ENCODE results near the gene MCF2L2.

DNA sequence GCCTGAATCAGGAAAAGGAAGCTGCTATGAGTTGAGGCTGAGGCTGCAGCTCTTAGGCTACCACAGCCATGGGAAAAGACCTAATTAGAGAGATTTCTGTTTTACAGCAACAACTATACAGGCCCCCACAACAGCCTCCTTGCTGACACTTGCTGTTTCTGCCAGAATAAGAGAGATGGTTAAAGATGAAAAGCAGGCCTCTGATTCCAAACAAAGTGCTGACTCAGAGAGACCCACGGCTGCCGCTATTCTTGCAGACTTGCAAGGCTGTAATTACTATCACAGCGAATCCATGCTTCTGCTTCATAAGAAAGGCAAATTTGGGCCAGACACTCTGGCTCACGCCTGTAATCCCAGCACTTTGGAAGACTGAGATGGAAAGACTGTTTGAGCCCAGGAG, 41.8 kb downstream of the MCF2L2 start:
- TF ChIP-seq, protein P1, sequence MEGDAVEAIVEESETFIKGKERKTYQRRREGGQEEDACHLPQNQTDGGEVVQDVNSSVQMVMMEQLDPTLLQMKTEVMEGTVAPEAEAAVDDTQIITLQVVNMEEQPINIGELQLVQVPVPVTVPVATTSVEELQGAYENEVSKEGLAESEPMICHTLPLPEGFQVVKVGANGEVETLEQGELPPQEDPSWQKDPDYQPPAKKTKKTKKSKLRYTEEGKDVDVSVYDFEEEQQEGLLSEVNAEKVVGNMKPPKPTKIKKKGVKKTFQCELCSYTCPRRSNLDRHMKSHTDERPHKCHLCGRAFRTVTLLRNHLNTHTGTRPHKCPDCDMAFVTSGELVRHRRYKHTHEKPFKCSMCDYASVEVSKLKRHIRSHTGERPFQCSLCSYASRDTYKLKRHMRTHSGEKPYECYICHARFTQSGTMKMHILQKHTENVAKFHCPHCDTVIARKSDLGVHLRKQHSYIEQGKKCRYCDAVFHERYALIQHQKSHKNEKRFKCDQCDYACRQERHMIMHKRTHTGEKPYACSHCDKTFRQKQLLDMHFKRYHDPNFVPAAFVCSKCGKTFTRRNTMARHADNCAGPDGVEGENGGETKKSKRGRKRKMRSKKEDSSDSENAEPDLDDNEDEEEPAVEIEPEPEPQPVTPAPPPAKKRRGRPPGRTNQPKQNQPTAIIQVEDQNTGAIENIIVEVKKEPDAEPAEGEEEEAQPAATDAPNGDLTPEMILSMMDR (conservative IDR thresholded peaks at IDR 0.05 in 1 of 2, IDR thresholded peaks at IDR 0.05 in 1 of 2; ENCODE audit: extremely low read depth in 1 of 2, insufficient read depth in 1 of 2, low read depth in 1 of 2, low read length in 2 of 2), result no peak
- TF ChIP-seq EZH2 (IDR thresholded peaks at IDR 0.05; ENCODE audit: borderline replicate concordance, low read length), result no peak
